ENCODE data around the gene LPP.

Gene LPP

DNA sequence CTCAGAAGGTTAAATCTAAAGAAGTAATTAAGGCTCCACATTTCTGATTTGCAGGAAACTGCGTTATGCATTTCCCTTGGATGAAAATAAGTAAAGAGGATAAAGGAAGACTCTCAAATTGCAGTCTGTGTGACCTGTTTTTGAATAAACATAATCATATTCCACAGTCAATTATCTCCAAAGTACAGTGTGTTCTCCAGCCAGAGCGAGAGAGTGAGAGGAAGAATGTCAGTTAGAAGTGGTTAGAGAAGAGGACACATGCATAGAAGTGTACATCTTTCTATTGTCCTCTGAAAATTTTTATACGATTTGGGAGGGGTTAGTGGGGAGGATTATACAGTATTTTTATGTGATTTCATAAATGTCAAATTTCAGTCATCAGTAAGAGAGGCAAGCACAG is 487.1 kb downstream of the LPP start:
- no peak overlapping the region for H3K4me3 ChIP-seq (ENCODE audit: low read depth, low read length)
- TF ChIP-seq, protein P1, sequence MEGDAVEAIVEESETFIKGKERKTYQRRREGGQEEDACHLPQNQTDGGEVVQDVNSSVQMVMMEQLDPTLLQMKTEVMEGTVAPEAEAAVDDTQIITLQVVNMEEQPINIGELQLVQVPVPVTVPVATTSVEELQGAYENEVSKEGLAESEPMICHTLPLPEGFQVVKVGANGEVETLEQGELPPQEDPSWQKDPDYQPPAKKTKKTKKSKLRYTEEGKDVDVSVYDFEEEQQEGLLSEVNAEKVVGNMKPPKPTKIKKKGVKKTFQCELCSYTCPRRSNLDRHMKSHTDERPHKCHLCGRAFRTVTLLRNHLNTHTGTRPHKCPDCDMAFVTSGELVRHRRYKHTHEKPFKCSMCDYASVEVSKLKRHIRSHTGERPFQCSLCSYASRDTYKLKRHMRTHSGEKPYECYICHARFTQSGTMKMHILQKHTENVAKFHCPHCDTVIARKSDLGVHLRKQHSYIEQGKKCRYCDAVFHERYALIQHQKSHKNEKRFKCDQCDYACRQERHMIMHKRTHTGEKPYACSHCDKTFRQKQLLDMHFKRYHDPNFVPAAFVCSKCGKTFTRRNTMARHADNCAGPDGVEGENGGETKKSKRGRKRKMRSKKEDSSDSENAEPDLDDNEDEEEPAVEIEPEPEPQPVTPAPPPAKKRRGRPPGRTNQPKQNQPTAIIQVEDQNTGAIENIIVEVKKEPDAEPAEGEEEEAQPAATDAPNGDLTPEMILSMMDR (IDR thresholded peaks at IDR 0.05; ENCODE audit: low read depth, low read length, missing control alignments) = no peak
- no peak for DNase-seq (ENCODE audit: low read depth)
- in situ Hi-C loops (cut with HindIII; ENCODE audit: low sequenced_read_pairs) = loop anchor here (25.0 kb wide), 1 partner anchor 904 kb away; the partner anchor contains the start of gene BCL6

DNA sequence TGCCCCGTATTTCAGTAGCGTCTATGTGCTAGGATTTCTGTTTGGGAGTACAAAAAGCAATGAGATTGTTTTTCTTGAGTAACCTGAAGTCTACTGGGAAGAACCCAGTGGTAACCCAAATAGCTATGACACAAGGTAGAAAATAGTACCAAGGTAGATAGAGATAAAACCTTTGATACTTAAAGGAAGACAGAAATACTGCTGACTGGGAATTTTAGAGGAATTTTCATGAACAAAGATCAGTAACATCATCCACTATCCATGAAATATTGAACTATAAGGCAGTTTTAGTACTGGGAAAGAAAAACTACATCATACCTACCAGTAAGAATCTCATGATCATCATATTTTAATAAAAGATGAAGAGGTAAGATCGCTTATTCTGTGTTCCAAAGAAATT is 489.8 kb downstream of the LPP start:
- TF ChIP-seq, protein P1 (IDR thresholded peaks at IDR 0.05; ENCODE audit: low read depth, low read length, missing control alignments) = no peak
- in situ Hi-C loops (cut with HindIII; ENCODE audit: low sequenced_read_pairs) = loop anchor here (25.0 kb wide), 1 partner anchor 906 kb away; the partner anchor contains the start of gene BCL6
- no peak for DNase-seq (ENCODE audit: low read depth)
- H3K4me3 ChIP-seq (ENCODE audit: low read depth, low read length) = no peak overlapping the region

DNA sequence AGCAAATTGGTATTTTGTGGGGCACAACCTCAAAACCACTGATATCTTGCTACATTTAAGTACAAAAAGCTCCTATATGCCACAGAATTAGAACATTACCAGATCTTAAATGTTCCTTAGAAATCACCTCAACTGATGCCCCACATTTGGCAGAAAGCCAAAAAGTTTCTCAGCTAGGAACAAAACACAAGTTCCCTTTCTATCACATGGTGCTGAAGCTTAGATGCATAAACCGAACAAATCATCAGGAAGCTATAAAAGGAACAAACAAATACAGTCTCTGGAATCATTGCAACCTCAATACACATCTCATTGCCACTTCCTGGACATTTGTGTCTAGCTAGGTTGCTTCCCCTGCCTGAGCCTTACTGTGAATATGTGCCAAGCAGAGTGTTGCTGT is 492.6 kb downstream of the LPP start:
- in situ Hi-C loops (cut with HindIII; ENCODE audit: low sequenced_read_pairs) = loop anchor here (25.0 kb wide), 1 partner anchor 909 kb away; the partner anchor contains the start of gene BCL6
- TF ChIP-seq, protein P1 (IDR thresholded peaks at IDR 0.05; ENCODE audit: low read depth, low read length, missing control alignments) = no peak
- DNase-seq (ENCODE audit: low read depth) = no peak
- no peak overlapping the region for H3K4me3 ChIP-seq (ENCODE audit: low read depth, low read length)

DNA sequence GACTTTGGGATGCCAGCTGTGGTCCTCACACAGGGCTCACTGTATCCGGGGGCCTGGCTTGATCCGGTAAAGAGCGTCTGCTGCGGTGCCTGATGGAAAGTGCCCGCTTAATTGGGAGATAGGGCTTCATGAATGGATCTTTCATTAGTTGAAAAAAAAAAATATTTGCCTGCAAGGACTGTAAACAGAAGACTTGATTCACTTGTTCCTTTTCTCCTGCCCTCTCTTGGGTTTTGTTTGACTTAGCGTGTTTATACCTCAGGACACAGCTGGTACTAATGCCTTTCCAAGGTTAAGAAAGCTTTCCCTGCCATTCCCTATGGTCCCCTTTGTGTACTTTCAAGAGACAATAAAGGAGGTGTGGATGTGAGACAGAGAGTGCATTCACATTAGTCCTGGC is 493.3 kb downstream of the LPP start:
- H3K4me3 ChIP-seq (ENCODE audit: low read depth, low read length) = no peak overlapping the region
- TF ChIP-seq, protein P1 (IDR thresholded peaks at IDR 0.05; ENCODE audit: low read depth, low read length, missing control alignments) = no peak
- no peak for DNase-seq (ENCODE audit: low read depth)
- in situ Hi-C loops (cut with HindIII; ENCODE audit: low sequenced_read_pairs) = loop anchor here (25.0 kb wide), 1 partner anchor 910 kb away; the partner anchor contains the start of gene BCL6

DNA sequence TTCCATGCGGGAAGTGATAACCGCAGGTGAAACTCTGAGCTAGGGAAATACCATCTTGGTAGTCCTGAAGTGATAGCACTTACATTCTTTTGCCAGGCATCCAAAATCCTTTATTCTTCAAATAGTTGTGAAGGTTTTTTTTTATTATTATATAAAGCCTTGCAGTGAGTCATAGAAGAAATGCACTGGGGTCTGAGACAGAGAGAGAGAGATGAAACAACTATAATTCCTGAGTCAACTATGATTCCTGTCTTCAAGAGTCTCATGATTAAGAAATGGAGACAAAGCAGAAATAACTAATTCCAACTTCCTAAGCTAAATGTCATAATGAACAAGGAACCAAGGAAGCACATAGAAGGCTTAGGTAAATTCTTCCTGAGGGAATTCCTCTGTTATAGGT is 495.6 kb downstream of the LPP start:
- TF ChIP-seq, protein P1 (IDR thresholded peaks at IDR 0.05; ENCODE audit: low read depth, low read length, missing control alignments) = no peak
- in situ Hi-C loops (cut with HindIII; ENCODE audit: low sequenced_read_pairs) = loop anchor here (25.0 kb wide), 1 partner anchor 912 kb away; the partner anchor contains the start of gene BCL6
- H3K4me3 ChIP-seq (ENCODE audit: low read depth, low read length) = no peak overlapping the region
- DNase-seq (ENCODE audit: low read depth) = no peak

DNA sequence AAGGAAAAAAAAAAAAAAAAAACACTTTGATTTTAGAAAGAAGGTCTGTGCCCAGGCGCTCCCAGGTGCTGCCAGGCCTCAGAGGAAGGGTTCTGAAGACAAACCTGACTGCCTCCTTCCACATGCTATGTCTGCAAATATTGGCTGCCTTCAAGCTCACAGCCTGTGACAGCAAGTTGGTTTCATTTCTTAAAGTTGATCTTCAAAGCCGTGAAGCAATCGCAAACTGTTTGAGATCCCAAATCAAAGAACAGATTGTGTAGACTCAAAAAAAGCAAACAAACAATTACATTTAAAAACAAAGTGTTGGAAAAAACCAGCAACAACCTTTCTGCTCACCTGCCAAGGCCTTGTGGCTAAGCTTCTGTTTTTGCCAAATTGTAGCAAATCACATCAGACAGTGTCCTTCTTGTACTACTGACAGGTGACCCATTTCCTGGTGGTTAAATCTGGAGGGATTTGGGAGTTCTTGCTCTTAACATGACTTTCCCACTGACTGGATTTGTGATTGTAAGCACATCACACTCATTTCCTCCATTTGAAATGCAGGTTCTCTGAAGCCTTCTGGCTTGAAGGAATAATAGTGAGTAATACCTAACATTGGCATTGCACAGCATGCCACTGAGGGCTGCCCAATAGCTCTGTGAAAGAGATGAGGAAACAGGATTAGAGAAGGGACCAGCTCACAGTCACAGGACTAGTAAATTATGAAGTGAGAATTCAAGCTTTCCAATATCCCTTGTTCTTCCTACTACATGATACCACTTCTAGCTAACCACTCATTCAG is 502.4 kb downstream of the LPP start:
- DNase-seq (ENCODE audit: low read depth) = no peak
- TF ChIP-seq, protein P1 (IDR thresholded peaks at IDR 0.05; ENCODE audit: low read depth, low read length, missing control alignments) = no peak
- in situ Hi-C loops (cut with HindIII; ENCODE audit: low sequenced_read_pairs) = no loop called here
- H3K4me3 ChIP-seq (ENCODE audit: low read depth, low read length) = no peak overlapping the region
